Measurements from ENCODE around the gene FOXK1. TPM values are rescaled to one million over a fixed set of nuclear protein-coding genes. Genes with fewer than 3 reads are reported as not detected.
"Not testable (repeated sequence)": the region's sequence is repeated elsewhere in the genome, so short reads cannot be mapped to it uniquely, and the experiment has no call there.

Gene FOXK1
- total and polyA plus RNA-seq, 12 donors, result 3.6 to 30.6 (median 24.2) TPM

GRCh38 chr7:4791101-4791737, 109.1 kb downstream of the FOXK1 start:
- Histone ChIP-seq H3K4me1 (peaks cover 0 to 20% (median 7%) of the 10 kb centered on the region in 9 donors), H3K9me3 (no peaks in the 10 kb centered on the region), H3K4me3 (no peak overlapping the region), H3K36me3 (peaks cover 0 to 57% (median 34%) of the 10 kb centered on the region in 9 donors), H3K27ac (no peak overlapping the region), H3K27me3 (no peaks in the 10 kb centered on the region)
- WGBS, 2 donors, result 92 to 94% methylated on average over 25 of the region's 25 CpGs
- no peak for DNase-seq
- intact Hi-C loops (cut with DNase I), result loop anchor here in 5 of 10 donors (10.0 kb wide), 2 partner anchors 84 to 294 kb away; no protein-coding TSS in a partner anchor
- TF ChIP-seq CTCF (IDR thresholded peaks at IDR 0.05), result no peak
- ATAC-seq, result no peak

DNA sequence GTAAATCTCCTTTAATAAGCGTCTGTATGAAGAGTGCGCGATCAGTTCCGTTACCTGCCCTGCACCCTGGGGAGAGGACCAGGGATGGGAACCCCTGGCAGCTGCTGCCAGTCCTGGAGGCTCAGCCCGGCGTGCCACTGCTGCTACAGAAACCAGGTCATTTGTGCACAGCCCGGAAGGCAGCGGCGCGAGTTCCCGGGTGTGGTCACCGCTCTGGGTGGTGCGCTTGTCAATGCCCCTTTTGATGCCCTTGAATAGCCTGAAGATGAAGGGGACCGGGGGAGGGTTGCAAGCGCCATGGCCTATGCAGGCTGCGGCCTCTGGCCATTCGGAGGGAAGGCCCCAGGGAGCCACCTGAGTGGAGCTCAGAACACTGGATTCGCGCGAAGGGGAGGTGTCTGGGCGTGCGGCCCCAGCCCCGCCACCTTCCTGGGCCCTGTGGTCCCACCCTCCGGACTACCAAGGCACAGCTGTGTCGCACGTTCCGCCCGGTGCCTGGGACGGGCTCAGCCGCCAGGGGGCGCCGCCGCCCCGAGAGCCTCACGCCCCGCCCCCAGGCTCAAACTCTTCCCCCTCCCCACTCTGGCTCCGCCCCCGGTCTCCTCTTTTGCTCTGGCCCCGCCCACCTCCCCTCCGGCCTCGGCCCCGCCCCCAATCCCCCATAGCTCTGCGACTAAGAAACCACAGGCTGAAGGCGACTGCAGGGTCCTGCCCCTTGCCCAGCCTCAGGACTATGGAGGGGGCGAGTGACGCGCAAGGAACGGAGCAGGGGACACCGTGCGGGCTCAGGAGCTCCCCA, 109.8 kb downstream of the FOXK1 start:
- Histone ChIP-seq H3K4me3 (peak overlapping the region in 9 of 10 donors; percentile 18 to 56 (median 51)), H3K4me1 (peaks cover 0 to 20% (median 7%) of the 10 kb centered on the region in 9 donors), H3K36me3 (peaks cover 0 to 55% (median 26%) of the 10 kb centered on the region in 9 donors), H3K27ac (peak overlapping the region in 4 of 10 donors; percentile 12 to 69 (median 56)), H3K27me3 (no peaks in the 10 kb centered on the region), H3K9me3 (no peaks in the 10 kb centered on the region)
- ATAC-seq (peak; percentile 69 to 88 (median 81)), DNase-seq (peak; percentile 78 to 84)
- 43 to 71% methylated on average over 38 to 50 of the region's 50 CpGs for WGBS, 2 donors
- peak; percentile 43 to 94 (median 88) for TF ChIP-seq CTCF (IDR thresholded peaks at IDR 0.05)
- intact Hi-C loops (cut with DNase I), result loop anchor here in 5 of 10 donors (10.0 kb wide), 2 partner anchors 83 to 293 kb away; no protein-coding TSS in a partner anchor

DNA sequence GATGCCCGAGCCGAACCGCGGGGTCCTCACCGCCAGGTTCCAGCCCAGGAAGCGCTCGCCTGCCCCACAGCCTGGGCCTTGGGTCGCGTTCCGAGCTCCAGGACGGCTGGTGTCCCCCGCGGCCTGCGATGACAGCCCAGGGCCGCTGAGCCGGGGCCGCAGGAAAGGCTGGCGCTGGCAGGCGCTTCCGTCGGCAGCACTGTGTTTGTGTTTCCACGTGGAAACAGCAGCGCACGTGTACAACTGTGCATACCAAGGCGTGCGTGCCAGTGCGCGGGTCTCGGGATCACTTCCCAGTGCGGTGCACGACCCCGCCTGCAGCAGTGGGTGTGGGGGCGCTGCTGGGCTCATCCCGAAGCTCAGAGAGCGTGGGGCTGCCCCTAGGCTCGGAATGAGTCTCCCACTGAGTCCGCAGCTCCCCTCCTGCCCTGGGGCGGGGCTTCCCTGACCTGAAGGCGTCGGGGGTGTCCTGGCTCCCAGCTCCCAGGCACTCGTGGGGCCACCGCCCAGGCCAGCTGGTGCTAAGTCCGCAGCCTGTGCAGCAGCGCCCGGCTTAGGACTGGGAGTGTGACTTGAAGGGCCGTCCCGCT, 110.5 kb downstream of the FOXK1 start:
- Histone ChIP-seq H3K4me3 (peak overlapping the region in 9 of 10 donors; percentile 18 to 56 (median 51)), H3K36me3 (peaks cover 0 to 48% (median 23%) of the 10 kb centered on the region in 9 donors), H3K27ac (peak overlapping the region in 4 of 10 donors; percentile 12 to 69 (median 56)), H3K4me1 (peaks cover 0 to 20% (median 7%) of the 10 kb centered on the region in 9 donors), H3K27me3 (no peaks in the 10 kb centered on the region), H3K9me3 (no peaks in the 10 kb centered on the region)
- peak; percentile 3 to 38 (median 28) for ATAC-seq
- DNase-seq, result no peak
- TF ChIP-seq CTCF (IDR thresholded peaks at IDR 0.05), result no peak
- intact Hi-C loops (cut with DNase I), result loop anchor here in 5 of 10 donors (10.0 kb wide), 2 partner anchors 82 to 292 kb away; no protein-coding TSS in a partner anchor
- WGBS, 2 donors, result 33 to 44% methylated on average over 47 of the region's 47 CpGs

- not testable (repeated sequence) for H3K27me3 ChIP-seq, H3K4me3 ChIP-seq, DNase-seq, ATAC-seq, H3K9me3 ChIP-seq, H3K27ac ChIP-seq
- intact Hi-C loops (cut with DNase I), result loop anchor here in 5 of 10 donors (10.0 kb wide), 2 partner anchors 81 to 291 kb away; no protein-coding TSS in a partner anchor
- H3K4me1 ChIP-seq, result peaks cover 0 to 28% (median 10%) of the 10 kb centered on the region in 9 donors
- WGBS, 2 donors, result 93 to 97% methylated on average over 30 of the region's 30 CpGs
- peaks cover 0 to 40% (median 16%) of the 10 kb centered on the region in 9 donors for H3K36me3 ChIP-seq
These were observed 111.4 kb downstream of the FOXK1 start for GRCh38 chr7:4793385-4793993.

- H3K9me3 ChIP-seq, DNase-seq, H3K4me3 ChIP-seq, H3K27me3 ChIP-seq, ATAC-seq, H3K27ac ChIP-seq: not testable (repeated sequence)
- intact Hi-C loops (cut with DNase I), result loop anchor here in 5 of 10 donors (10.0 kb wide), 2 partner anchors 81 to 291 kb away; no protein-coding TSS in a partner anchor
- WGBS, 2 donors, result 81 to 85% methylated on average over 13 to 14 of the region's 14 CpGs
- peaks cover 0 to 35% (median 11%) of the 10 kb centered on the region in 9 donors for H3K4me1 ChIP-seq
- H3K36me3 ChIP-seq, result peaks cover 0 to 33% (median 12%) of the 10 kb centered on the region in 9 donors
These were observed 112.1 kb downstream of the FOXK1 start for GRCh38 chr7:4794171-4794570.

All from heart right ventricle (tissue), 16 donors.